CD4-positive, alpha-beta T cell (primary cell): ENCODE data around the gene ANXA8L1. TPM values are rescaled to one million over a fixed set of nuclear protein-coding genes. Genes with fewer than 3 reads are reported as not detected.
"Not testable (repeated sequence)": the region's sequence is repeated elsewhere in the genome, so short reads cannot be mapped to it uniquely, and the experiment has no call there.

Source experiments
- ATAC-seq: fragments of 200-7000 bp; cut with Tn5 transposase; one replicate; pipeline ENCODE4 v1.10.0; 2022; ENCODE audit warnings: mild to moderate bottlenecking; ENCODE audit not compliant: poor library complexity
- CTCF ChIA-PET: fragments of 350-600 bp; sonication (Branson Sonifier 250); formaldehyde crosslinking; loops from one replicate; lab custom pipeline; 2021; ENCODE audit warnings: antibody characterized with exemption, inconsistent platforms; lab: Charles Lee
- POLR2A ChIA-PET: fragments of 350-600 bp; sonication (Branson Sonifier 250); formaldehyde crosslinking; loops from one replicate; lab custom pipeline; 2021; ENCODE audit warnings: antibody characterized with exemption, inconsistent platforms; lab: Charles Lee
- DNase-seq, 14 experiments: peaks; one replicate each; pipeline ENCODE4 v3.0.0-alpha.2; 2013 to 2020; ENCODE audit warnings: mixed read lengths in 2 of 14
- H3K27ac ChIP-seq, 2 donors: one replicate each; pipeline versions ENCODE4 v1.5.1 to v1.7.0; 2013; ENCODE audit warnings: low read length in 2 of 2, low read depth in 1 of 2, mild to moderate bottlenecking in 1 of 2
- H3K27me3 ChIP-seq, 2 experiments: 1 replicate in 1 of 2; 2 replicates in 1 of 2; pipeline versions ENCODE4 v1.6.1 to v1.7.0; 2013; ENCODE audit warnings: low read length in 2 of 2, control low read depth in 1 of 2, mild to moderate bottlenecking in 1 of 2, moderate library complexity in 1 of 2; ENCODE audit not compliant: insufficient read depth in 2 of 2, control insufficient read depth in 1 of 2
- H3K36me3 ChIP-seq: one replicate; pipeline ENCODE4 v1.6.1; 2013; ENCODE audit warnings: low read length, control low read depth; ENCODE audit not compliant: insufficient read depth
- H3K4me1 ChIP-seq: one replicate; pipeline ENCODE4 v1.6.1; 2013; ENCODE audit warnings: low read length, control low read depth; ENCODE audit not compliant: insufficient read depth
- H3K4me3 ChIP-seq: one replicate; pipeline ENCODE4 v1.5.1; 2013; ENCODE audit warnings: mild to moderate bottlenecking, low read length, moderate library complexity
- H3K9me3 ChIP-seq, 2 experiments: 1 replicate in 1 of 2; 2 replicates in 1 of 2; pipeline versions ENCODE4 v1.6.1 to v1.7.0; 2013; ENCODE audit warnings: low read length in 2 of 2, mild to moderate bottlenecking in 2 of 2, control low read depth in 1 of 2, moderate library complexity in 1 of 2; ENCODE audit not compliant: control insufficient read depth in 1 of 2, insufficient read depth in 1 of 2
- H3K27ac Mint-ChIP-seq: one replicate; pipeline ENCODE4 v1.8.0; 2020; ENCODE audit warnings: mixed read lengths
- H3K27me3 Mint-ChIP-seq: one replicate; pipeline ENCODE4 v1.8.0; 2021; ENCODE audit warnings: mixed read lengths
- H3K36me3 Mint-ChIP-seq: one replicate; pipeline ENCODE4 v1.8.0; 2021; ENCODE audit warnings: low read depth, mixed read lengths
- H3K4me1 Mint-ChIP-seq: one replicate; pipeline ENCODE4 v1.8.0; 2021; ENCODE audit warnings: low read depth, mixed read lengths
- H3K4me3 Mint-ChIP-seq: one replicate; pipeline ENCODE4 v1.8.0; 2020; ENCODE audit warnings: mild to moderate bottlenecking, mixed read lengths
- H3K9me3 Mint-ChIP-seq: one replicate; pipeline ENCODE4 v1.8.0; 2020; ENCODE audit warnings: mixed read lengths
- intact Hi-C, 2 experiments: fragments of 100-400 bp; cut with DNase I in 1 of 2; cut with micrococcal nuclease in 1 of 2; formaldehyde crosslinking; loops; one replicate each; pipeline versions ENCODE4 v1.15.1 to v1.9.0; 2023 to 2025; cut with DNase I, micrococcal nuclease
- total RNA-seq, 174 experiments: library from RNA in 2 of 174; stranded (reverse) in 2 of 174; gene quantifications; one replicate each; pipeline ENCODE4 v1.2.3 and lab custom pipeline; 2021 to 2026

The ANXA8L1 gene
- total RNA-seq, 2 experiments from 2014 or later = not detected

- CTCF ChIA-PET, H3K27me3 ChIP-seq, ATAC-seq, H3K36me3 Mint-ChIP-seq, H3K27ac Mint-ChIP-seq, H3K4me1 ChIP-seq, H3K27me3 Mint-ChIP-seq, H3K4me3 ChIP-seq, POLR2A ChIA-PET, H3K4me1 Mint-ChIP-seq, H3K4me3 Mint-ChIP-seq, H3K9me3 Mint-ChIP-seq, intact Hi-C loops, H3K9me3 ChIP-seq, H3K36me3 ChIP-seq, DNase-seq, H3K27ac ChIP-seq: not testable (repeated sequence)
These were observed 10.3 kb downstream of the ANXA8L1 start for GRCh38 chr10:46385858-46386257.

- POLR2A ChIA-PET, CTCF ChIA-PET, intact Hi-C loops, H3K27ac ChIP-seq, H3K4me1 Mint-ChIP-seq, H3K27me3 ChIP-seq, H3K4me1 ChIP-seq, ATAC-seq, H3K4me3 ChIP-seq, H3K4me3 Mint-ChIP-seq, H3K9me3 Mint-ChIP-seq, H3K36me3 Mint-ChIP-seq, DNase-seq, H3K36me3 ChIP-seq, H3K27me3 Mint-ChIP-seq, H3K9me3 ChIP-seq, H3K27ac Mint-ChIP-seq: not testable (repeated sequence)
These were observed 11.1 kb downstream of the ANXA8L1 start for GRCh38 chr10:46386694-46387093.

DNA sequence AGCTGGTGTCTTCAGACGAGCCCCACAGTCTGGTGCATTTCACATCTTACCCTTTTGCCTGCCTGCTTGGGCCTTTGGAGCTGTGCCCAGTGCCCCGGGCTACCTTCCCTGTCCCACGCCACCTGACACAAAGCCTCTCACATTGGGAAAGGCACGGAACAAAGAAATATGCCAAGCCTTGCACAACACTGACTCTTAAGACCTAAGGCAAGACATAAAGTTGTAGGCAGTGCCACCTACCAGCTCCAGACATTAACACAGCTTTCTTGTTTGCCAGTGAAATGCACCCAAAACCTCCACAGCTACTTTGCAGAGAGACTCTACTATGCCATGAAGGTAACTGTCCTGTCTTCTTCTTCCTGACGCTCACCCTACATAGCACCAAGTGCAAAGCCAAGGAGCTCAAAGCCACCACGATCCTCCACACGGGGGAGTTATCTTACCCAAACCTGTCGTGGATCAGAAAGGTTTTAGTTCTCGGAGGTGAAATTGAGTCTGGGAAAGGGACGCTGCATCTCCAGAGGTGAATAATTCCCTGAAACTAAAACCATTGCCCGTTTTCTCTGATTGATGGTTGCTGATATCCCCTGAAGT lies 11.8 kb downstream of the ANXA8L1 start:
- DNase-seq = not testable (repeated sequence)

DNA sequence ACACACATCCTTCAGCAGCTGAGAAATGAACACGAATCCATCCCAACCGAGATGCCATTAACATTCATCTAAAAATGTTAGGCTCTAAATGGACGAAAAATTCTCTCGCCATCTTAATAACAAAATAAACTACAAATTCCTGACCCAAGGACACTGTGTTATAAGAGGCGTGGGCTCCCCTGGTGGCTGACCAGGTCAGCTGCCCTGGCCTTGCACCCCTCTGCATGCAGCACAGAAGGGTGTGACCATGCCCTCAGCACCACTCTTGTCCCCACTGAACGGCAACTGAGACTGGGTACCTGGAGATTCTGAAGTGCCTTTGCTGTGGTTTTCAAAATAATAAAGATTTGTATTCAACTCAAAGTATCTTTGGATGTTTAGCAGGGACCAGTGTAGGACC lies 15.8 kb downstream of the ANXA8L1 start:
- H3K36me3 ChIP-seq, ATAC-seq, H3K4me1 Mint-ChIP-seq, H3K4me3 ChIP-seq, H3K9me3 Mint-ChIP-seq, H3K4me1 ChIP-seq, H3K27me3 Mint-ChIP-seq, POLR2A ChIA-PET, H3K27me3 ChIP-seq, H3K4me3 Mint-ChIP-seq, H3K27ac ChIP-seq, intact Hi-C loops, H3K9me3 ChIP-seq, H3K36me3 Mint-ChIP-seq, H3K27ac Mint-ChIP-seq, CTCF ChIA-PET, DNase-seq: not testable (repeated sequence)

More for the DNA sequence above, 11.8 kb downstream of the ANXA8L1 start:
- H3K4me1 Mint-ChIP-seq, H3K4me3 ChIP-seq, H3K36me3 Mint-ChIP-seq, H3K27ac ChIP-seq, H3K4me3 Mint-ChIP-seq, H3K27me3 Mint-ChIP-seq, H3K9me3 ChIP-seq, H3K36me3 ChIP-seq, ATAC-seq, POLR2A ChIA-PET, intact Hi-C loops, H3K4me1 ChIP-seq, H3K27ac Mint-ChIP-seq, CTCF ChIA-PET, H3K9me3 Mint-ChIP-seq, H3K27me3 ChIP-seq: not testable (repeated sequence)

DNA sequence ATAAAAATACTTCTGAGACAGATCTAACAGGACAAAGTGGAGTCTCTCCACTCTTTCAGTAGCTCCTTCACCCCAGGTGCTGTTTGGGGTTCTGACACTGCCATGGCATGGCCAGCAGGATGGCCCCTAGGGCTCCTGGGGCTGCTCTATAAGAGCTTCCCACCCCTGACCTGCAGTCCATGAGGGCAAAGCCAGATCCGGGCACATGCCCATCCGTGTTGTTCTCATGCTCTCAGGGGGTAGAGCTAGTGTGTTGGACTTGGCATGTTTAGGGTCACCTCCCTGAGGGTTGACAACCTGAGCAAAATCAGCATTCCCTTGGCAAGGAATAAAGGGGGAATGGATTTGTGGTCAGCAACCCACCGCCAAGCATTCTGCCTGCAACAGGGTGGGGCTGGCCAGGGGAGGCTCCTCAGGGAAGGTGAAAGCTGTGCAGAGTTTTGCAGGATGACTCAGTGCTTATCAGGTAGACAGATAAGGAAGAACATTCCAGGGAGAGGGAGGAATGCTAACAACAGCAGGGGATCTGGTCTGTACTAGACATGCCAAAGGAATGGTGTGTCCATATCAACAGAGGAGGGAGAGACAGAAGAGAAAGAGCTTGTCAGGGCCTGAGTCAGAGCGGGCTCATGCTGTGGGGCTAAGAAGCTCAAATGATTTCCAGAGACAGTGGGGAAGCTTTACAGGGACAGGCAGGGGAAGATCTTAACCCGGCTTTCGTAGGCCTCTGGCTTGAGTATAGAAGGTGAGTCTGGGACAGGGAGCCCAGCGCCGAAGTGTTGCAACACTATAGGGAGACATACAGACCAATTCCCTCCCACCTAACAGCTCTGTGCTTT lies 21.1 kb downstream of the ANXA8L1 start:
- H3K4me1 Mint-ChIP-seq, H3K9me3 ChIP-seq, intact Hi-C loops, H3K27me3 Mint-ChIP-seq, DNase-seq, H3K4me1 ChIP-seq, H3K9me3 Mint-ChIP-seq, H3K27ac ChIP-seq, H3K36me3 ChIP-seq, ATAC-seq, H3K36me3 Mint-ChIP-seq, H3K4me3 Mint-ChIP-seq, CTCF ChIA-PET, H3K27me3 ChIP-seq, POLR2A ChIA-PET, H3K4me3 ChIP-seq, H3K27ac Mint-ChIP-seq: not testable (repeated sequence)

GRCh38 chr10:46397767-46398166 lies 22.2 kb downstream of the ANXA8L1 start:
- H3K27ac Mint-ChIP-seq, DNase-seq, H3K27me3 ChIP-seq, H3K4me1 Mint-ChIP-seq, H3K4me1 ChIP-seq, H3K27ac ChIP-seq, intact Hi-C loops, H3K36me3 ChIP-seq, H3K27me3 Mint-ChIP-seq, H3K4me3 Mint-ChIP-seq, H3K4me3 ChIP-seq, H3K9me3 ChIP-seq, ATAC-seq, CTCF ChIA-PET, POLR2A ChIA-PET, H3K9me3 Mint-ChIP-seq, H3K36me3 Mint-ChIP-seq: not testable (repeated sequence)

- H3K4me1 ChIP-seq, H3K9me3 ChIP-seq, H3K4me3 ChIP-seq, H3K36me3 Mint-ChIP-seq, H3K27me3 ChIP-seq, H3K9me3 Mint-ChIP-seq, DNase-seq, H3K4me1 Mint-ChIP-seq, CTCF ChIA-PET, H3K27ac Mint-ChIP-seq, H3K36me3 ChIP-seq, H3K27me3 Mint-ChIP-seq, POLR2A ChIA-PET, intact Hi-C loops, H3K27ac ChIP-seq: not testable (repeated sequence)
- peak; percentile 81 for ATAC-seq
- peak overlapping the region; percentile 86 for H3K4me3 Mint-ChIP-seq
These were observed 22.8 kb downstream of the ANXA8L1 start for GRCh38 chr10:46398212-46398886.
